HG02759 (cell line): Measurements from ENCODE around the gene SF3B1.
"Not testable (repeated sequence)": the region's sequence is repeated elsewhere in the genome, so short reads cannot be mapped to it uniquely, and the experiment has no call there.

Experiments used
- ATAC-seq: cut with Tn5 transposase; IDR thresholded peaks from one replicate; pipeline ENCODE4 v1.9.1; 2021; ENCODE audit warnings: mild to moderate bottlenecking, moderate library complexity; ENCODE audit not compliant: unreplicated experiment

Gene SF3B1

DNA sequence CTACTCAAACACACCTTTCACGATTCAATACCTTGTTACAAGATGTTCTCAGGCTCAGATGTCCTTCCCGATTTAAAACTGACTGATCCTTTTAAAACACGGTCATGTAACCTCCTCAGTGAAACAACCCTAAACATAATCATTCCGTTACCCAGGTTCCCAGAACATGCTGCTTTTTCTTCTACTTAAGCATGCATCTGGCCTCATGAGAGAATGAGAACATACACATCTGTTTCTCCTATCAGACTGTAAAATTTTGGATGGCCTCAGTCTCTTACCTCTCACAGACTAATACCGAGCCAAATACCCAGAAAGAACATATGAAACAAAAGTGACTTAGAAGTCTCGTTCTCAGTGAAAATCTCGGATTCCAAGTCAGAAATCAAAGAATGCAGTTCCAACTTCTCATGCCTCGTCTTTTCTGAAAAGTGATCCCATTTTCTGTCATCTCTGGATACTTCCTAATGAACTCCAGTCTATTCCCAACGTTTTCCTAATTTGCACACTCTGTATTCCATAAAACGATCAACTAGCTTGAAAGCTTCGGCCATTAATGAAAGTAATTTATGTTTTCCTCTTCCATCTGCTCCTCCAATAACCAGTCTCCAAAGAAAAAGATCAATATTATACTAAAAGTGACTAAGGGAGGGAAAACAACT lies 919 bp downstream of the SF3B1 start:
- ATAC-seq: no peak

DNA sequence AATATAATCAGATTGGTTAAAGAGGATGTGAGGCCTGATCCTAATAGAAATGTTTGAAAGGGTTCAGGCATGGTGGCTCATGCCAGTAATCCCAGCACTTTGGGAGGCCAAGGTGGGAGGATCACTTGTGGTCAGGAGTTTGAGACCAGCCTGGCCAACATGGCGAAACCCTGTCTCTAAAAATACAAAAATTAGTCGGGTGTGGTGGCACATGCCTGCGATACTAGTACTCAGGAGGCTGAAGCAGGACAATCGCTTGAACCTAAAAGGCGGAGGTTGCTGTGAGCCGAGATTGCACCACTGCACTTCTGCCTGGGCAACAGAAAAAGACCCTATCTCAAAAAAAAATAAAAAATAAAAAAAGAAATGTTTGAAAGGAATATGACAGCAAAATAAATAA lies 2.3 kb downstream of the SF3B1 start:
- ATAC-seq: not testable (repeated sequence)

DNA sequence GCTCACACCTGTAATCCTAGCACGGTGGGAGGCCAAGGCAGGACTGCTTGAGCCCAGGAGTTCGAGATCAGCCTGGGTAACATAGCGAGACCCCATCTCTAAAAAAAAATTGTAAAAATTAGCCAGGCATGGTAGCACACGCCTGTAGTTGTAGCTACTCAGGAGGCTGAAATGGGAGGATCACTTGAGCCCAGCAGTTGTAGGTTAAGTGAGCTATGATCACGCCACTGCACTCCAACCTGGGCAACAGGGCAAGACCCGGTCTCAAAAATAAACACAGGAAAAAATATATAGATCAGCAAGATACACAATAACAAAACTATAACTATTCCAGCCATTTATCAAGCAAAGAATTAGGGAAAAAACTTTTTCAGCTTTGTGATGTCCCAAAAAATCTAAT lies 3.0 kb downstream of the SF3B1 start:
- no peak for ATAC-seq

DNA sequence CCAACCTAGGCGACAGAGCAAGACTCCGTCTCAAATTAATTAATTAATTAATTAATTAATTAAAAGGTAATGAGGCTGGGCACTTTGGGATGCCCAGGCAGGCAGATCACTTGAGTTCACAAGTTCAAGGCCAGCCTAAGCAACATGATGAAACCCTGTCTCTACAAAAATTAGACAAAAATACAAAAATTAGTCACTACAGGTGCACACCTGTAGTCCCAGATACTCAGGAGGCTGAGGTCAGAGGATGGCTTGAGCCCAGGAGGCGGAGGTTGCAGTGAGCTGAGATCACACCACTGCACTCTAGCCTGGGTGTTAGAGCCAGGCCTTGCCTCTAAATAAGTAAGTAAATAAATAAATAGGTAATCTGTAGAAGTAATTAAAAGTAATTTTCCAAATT lies 6.8 kb downstream of the SF3B1 start:
- ATAC-seq: no peak

DNA sequence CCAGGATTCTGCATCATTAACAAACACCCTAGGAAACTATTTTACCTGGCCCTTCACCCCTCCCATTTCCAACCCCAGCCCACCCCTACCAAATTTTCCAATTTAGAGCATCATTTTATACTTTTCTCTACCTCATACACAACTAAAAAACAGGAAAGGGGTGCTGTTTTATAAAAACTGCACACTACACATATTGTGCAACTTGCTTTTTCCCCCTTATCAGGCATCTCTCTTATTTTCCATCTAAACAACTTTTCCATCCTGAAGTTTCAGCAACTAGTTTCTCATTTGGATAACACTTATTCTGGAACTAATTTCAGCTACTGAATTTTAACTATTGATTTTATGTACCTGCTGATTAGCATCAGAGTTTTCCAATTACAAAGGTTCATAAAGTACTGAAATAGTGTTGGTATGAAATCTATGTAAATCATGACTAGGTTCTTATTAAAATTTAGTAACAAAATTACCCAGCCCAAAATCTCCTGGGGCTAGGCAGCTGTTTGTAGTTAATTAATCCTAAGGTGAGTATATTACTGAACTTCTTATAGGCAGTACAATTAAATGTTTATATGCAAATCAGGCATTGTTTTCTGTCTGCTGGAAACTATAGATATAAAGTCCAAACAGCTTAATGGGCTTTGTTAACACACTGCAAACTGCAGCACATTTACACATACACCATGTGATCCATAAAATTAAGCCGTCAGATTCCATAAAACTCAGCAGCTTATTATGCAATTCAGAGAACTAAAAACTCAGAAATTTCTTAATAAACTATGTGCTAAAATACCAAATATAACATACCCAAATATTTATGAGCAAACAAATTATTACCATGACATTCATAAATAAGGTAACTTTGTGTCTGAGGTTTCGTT lies 7.9 kb downstream of the SF3B1 start:
- no peak for ATAC-seq

DNA sequence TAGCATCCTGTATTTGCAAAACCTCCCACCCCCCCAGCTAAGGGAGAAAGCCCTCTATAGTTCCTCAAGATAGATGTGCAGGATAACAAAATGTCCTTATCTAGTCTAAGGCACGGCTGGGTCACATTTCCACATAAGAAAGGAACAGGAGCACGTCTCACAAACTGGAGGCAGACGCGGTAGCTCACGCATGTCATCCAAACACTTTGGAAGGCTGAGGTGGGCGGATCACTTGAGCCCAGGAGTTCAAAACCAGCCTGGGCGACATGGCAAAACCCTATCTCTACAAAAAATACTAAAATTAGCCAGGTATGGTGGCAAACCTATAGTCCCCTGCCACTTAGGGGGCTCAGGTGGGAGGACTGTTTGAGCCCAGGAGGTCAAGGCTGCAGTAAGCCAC lies 9.3 kb downstream of the SF3B1 start:
- no peak for ATAC-seq

DNA sequence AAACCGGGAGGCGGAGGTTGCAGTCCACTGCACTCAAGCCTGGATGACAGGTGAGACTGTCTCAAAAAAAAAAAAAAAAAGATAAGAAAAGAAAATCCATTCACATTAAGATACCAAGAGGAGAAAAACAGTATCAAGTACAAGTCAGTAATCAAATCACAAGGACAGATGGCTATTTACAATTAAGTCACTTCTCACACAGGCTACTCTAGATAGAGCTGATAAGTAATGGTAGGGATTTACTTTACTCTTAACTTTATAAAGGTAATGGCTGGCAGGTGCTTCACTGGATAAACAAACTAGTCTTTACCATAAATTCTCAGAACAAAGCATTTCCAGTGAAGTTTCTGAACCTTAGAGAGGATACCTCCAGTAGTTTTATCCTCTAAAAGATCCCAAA lies 11.5 kb downstream of the SF3B1 start:
- ATAC-seq: no peak

DNA sequence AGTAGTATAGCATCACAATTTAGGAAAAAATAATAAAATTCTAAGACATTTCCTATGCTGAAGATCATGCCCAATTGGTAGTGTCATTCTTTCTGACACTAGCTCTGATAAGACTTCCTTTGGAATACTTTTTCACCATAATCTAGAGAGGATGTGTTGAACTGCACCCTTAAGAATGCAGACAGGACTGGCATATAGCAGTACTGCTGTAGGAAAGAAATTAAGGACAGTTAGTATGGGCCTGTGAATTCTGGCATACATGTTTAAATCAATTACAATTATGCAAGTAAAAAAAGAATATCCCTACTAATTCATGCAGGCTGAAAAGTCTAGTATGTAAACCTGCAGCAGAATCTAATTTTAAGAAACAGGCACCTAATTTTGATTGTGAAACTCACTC lies 15.4 kb downstream of the SF3B1 start:
- ATAC-seq: no peak

DNA sequence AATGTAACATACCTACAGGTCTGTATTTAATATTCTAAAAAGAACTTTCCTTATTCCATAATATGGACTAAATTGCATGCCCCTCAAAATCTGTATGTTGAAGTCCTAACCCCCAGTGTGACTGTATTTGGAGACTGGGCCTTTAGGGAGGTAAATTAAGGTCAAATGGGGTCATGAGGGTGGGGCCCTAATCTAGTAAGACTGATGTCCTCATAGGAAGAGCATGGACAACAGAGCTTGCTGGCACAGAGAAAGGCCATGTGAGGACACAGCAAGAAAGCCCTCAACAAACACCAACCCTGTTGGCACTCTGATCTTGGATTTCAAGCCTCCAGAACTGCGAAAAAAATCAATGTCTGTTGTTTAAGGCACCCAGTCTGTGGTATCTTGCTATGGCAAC lies 18.6 kb downstream of the SF3B1 start:
- no peak for ATAC-seq

DNA sequence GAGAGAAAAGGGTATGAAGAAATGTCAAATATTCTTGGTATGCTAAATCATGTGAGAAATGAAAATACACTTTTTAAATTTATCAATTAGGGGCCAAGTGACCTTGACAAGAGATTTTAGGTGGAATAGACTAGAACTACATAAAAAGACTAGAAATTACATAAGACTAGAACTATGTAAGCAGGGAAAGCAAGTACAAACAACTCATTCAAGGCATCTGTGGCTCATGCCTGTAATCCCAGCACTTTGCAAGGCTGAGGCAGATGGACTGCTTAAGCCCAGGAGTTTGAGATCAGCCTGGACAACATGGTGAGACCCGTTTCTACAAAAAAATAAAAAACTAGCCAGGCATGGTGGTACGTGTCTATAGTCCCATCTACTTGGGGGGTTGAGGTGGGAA lies 20.3 kb downstream of the SF3B1 start:
- no peak for ATAC-seq

DNA sequence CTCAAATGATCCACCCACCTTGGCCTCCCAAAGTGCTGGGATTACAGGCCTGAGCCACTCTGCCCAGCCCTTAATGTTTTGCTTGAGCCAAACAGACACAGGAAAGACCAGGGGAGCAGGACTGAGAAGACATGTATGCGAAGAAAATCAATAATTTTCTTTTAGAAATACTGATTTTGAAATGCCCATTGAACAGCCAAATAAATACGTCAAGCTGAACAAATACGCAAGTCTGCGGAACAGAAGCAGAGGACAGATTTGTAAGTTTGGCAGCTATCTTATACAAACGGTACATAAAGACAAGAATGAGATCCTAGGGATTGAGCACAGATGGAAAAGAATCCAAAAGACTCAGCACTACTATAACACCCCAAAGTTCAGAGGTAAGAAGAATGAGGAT lies 20.8 kb downstream of the SF3B1 start:
- ATAC-seq: no peak

DNA sequence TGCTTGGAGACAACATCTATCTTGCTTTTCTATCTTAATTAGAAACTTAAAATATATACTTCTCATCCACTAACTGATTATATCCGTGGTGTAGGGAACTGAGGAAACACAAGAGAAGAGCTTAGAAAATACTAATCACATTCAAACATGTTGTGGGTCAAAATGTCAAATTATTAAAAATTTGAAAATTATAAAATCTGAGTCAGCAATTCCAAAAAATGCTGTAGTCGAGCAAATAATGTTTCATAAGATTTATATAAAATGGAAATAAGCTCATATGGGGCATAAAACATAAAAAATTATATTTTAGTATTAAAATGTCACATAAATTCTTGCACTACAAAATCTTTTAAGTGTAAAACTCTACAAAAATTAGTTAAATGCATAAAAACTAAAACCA lies 29.2 kb downstream of the SF3B1 start:
- no peak for ATAC-seq

DNA sequence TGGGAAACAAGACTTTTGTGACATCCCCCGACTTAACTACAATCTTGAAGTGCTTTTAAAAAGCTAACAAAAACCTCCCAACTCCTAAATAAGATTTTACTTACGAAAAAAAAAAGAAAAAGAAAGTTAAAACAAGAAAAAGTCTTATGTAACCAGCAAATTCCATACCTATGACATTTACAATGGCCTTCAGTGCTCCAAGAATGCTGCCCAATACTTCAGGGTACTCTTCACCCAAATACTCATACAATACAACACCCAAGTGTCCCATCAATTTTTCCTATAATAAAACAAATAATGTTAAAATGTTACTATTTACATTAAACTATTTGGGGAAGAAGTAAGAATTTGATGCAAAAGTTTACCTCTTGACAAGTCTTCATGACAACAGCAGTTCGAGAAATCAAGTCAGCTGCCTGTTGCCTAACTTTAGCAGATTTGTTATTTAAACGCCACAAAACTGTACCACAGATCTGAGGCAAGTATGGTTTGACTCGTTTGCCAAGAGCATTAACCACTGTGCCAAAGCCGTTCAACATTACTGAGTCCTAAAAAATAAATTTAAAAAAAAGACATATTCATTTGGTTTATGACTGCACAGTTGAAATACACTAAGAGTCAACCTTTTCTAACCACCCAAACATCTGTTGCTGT lies 34.8 kb downstream of the SF3B1 start:
- no peak for ATAC-seq

DNA sequence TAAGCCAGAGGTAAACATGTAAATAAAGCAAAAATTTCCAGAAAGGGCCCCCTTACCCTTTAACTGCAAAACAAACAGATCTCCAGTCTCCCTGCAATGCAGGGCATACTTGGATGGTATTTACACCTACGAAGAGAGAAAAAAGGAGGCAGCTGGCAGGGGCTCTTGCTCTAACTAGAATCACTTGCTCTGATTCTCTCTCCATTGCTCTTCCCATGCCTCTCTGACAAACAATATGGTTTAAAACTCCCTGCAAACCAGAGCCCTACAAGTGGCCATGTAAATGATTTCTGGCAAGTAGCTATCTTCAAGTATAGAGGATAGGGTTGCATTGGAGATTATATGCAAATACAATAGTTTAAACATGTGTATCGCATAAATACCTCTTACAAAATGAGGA lies 35.9 kb downstream of the SF3B1 start:
- no peak for ATAC-seq

DNA sequence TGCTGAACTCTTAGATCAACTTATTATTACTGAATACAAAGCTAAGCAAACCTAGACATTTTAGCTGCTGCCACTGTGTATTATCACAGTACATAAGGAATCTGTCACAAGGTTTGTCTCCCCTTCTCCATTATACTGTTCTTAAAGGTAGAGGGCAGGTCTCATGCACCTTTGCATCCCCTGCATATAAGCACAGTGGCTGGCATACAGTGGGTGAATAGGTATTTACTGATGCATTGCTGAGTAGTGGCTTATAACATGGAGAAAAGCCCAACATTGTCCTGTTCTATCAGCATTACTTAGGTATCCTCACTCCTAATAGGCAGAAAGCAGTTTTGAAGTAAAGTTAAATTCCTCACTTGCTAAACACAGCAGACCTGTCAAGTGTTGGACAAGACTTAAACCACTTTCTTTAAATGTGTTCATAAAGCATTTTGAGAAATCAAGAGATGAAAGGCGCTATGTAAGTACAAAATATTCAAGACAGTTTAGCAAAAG lies 43.6 kb downstream of the SF3B1 start:
- no peak for ATAC-seq

DNA sequence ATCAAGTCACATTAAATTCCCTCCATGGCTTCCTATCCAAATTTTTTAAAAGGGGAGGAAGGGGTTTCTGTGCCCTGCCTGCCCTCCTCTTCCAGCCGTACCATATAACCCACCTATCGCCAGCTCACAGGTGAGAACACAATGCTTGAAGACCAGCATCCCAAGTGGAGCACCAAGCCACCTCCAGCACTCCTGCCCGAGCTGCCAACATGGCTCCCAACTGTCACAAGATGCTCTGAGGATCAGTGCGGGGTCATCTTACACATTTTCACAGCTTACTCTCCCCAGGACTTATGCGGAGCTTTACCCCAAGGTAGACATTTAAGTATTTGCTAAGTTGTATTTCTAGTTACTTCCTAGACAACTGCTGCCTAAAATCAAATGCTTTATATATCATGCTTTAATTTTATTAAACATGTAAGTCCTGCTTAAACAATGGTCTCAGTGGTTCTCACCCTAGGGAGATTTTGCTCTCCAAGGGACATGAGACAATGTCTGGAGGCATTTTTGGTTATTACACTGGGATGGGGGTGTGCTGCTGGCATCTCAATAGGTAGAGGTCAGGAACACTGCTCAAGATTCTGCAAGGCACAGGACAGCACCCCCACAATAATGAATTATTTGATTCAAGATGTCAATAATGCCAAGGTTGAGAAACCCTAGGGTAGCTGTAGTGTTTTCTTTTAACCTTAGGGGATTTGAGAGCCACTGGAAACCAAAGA lies 45.8 kb downstream of the SF3B1 start:
- no peak for ATAC-seq

DNA sequence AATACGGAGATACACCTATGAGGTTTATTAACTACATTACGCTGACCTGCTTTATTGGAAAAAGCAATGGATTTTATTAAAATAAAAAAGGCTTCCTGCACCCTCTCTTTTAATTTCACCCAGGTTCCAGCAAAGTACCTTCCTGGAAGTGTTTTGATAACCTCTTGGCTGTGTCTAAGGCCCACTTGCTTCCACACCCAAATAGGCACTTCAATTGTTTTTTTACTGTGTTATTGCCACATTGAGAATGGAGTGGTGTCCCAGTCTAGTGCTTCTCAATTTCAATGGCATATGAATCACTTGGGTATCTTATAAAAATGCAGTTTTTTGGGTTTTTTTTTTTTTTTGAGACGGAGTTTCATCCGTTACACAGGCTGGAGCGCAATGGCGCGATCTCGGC lies 47.6 kb downstream of the SF3B1 start:
- ATAC-seq: no peak

DNA sequence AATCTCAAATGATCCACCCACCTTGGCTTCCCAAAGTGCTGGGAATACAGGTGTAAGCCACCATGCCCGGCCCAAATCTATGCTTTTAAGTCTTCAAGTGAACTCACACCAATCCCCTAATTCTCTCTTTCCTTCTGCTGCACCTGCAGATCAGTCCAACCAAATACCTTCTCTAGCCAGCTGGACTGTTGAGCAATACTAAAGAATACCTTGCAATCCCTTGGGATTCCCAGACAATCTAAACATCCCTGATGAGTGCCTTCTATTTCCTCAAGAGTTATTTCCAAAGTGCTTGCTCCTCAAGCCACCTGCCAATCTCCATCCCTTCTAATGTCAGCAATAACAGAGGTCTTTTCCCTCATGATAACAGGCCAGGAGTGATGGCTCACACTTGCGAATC lies 48.6 kb downstream of the SF3B1 start:
- ATAC-seq: no peak

DNA sequence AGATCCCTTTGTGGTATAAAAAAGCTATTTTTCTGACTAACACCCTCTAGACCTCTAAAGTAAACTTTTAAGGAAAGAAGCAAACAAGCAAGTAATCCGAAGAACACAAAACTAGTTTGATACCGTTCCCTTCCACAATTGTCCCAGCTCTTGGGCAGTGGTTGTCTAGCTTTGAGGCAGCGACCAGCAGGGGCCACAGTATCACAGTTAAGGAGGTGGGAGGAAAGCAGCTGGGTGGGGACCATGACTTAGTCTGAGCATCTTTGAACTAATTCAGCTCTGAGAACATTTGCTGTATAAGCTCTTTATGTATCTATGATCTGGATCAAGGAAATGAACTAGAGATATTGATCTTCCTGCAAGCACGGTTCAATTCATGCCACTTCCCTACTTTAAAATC lies 51.0 kb downstream of the SF3B1 start:
- ATAC-seq: no peak

DNA sequence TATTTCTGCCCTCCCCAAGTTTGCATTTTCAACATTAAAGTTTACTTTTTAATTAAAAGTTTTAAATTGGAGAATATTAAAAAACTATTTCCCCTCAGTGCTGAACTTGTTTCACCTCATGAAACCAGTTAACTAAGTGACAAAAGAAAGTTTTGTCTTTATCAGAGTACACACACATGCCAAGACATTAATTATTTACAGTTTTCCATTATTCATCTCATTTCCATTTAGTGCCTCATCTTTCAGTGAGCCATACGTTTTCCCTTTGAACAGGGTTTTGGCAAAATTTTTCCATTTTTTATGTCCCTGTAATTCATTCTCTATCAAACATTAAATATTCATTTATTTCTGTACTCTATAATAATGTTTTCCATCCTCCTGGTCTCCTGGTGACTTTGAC lies 53.2 kb downstream of the SF3B1 start:
- ATAC-seq: no peak

DNA sequence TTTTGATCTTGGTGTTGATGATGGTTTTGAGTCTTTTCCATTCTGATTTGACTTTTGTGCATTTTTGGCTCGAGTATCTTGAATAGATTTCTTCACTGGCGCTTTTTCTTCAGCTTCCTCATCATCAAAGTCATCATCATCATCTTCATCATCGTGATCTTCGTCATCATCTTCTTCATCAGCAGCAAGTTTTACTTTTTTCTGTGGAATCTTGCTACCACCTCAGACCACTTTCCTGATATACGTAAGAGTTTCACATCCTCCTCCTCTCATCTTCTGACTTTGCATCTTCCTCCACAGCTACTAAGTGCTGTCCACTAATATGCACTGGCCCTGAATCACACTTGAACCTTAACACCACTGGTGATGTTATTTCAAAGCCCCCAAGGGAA lies 54.9 kb downstream of the SF3B1 start:
- ATAC-seq: not testable (repeated sequence)
